Astrocyte (in vitro differentiated cells and primary cell): Measurements from ENCODE around the gene CDK7. TPM values are rescaled to one million over a fixed set of nuclear protein-coding genes. Genes with fewer than 3 reads are reported as not detected.

Source experiments
- DNase-seq: peaks from one replicate; pipeline ENCODE4 v3.0.0-alpha.2; 2010; ENCODE audit warnings: low read depth
- FAIRE-seq: peaks from 2 replicates; lab custom pipeline; 2011; peaks lifted over from hg19 to GRCh38; lab: Jason Lieb, UNC
- H2AFZ ChIP-seq: 2 replicates; pipeline ENCODE4 v1.6.0; 2012; ENCODE audit warnings: low read depth, low read length, inconsistent platforms
- H3K27ac ChIP-seq: 2 replicates; pipeline ENCODE4 v1.5.1; 2011; ENCODE audit warnings: low read depth, low read length, inconsistent platforms
- H3K27me3 ChIP-seq: 2 replicates; pipeline ENCODE4 v1.6.0; 2011; ENCODE audit warnings: low read length, inconsistent platforms; ENCODE audit not compliant: insufficient read depth
- H3K36me3 ChIP-seq: 2 replicates; pipeline ENCODE4 v1.5.1; 2011; ENCODE audit warnings: low read length, inconsistent platforms; ENCODE audit not compliant: insufficient read depth
- H3K4me1 ChIP-seq: 2 replicates; pipeline ENCODE4 v1.5.1; 2011; ENCODE audit warnings: low read length, inconsistent platforms; ENCODE audit not compliant: insufficient read depth
- H3K4me2 ChIP-seq: 2 replicates; pipeline ENCODE4 v1.6.0; 2012; ENCODE audit warnings: low read length, inconsistent platforms
- H3K4me3 ChIP-seq: 2 replicates; pipeline ENCODE4 v1.5.1; 2011; ENCODE audit warnings: low read depth, mild to moderate bottlenecking, low read length, inconsistent platforms; ENCODE audit not compliant: insufficient read depth
- H3K79me2 ChIP-seq: 2 replicates; pipeline ENCODE4 v1.6.0; 2012; ENCODE audit warnings: mild to moderate bottlenecking, low read length, inconsistent platforms; ENCODE audit not compliant: insufficient read depth
- H3K9ac ChIP-seq: 2 replicates; pipeline ENCODE4 v1.6.0; 2012; ENCODE audit warnings: mild to moderate bottlenecking, low read length, inconsistent platforms
- H3K9me3 ChIP-seq: 2 replicates; pipeline ENCODE4 v1.5.1; 2012; ENCODE audit warnings: low read depth, mild to moderate bottlenecking, low read length, inconsistent platforms; ENCODE audit not compliant: insufficient read depth
- H4K20me1 ChIP-seq: 2 replicates; pipeline ENCODE4 v1.6.0; 2012; ENCODE audit warnings: low read length, inconsistent platforms; ENCODE audit not compliant: insufficient read depth
- H3K27ac Mint-ChIP-seq: one replicate; pipeline ENCODE4 v1.8.0; 2021; ENCODE audit warnings: mild to moderate bottlenecking, mixed read lengths; ENCODE audit not compliant: unreplicated experiment
- H3K27me3 Mint-ChIP-seq: one replicate; pipeline ENCODE4 v1.8.0; 2021; ENCODE audit warnings: low read depth, mixed read lengths; ENCODE audit not compliant: unreplicated experiment
- H3K36me3 Mint-ChIP-seq: one replicate; pipeline ENCODE4 v1.8.0; 2021; ENCODE audit warnings: low read depth, mixed read lengths; ENCODE audit not compliant: unreplicated experiment
- H3K4me1 Mint-ChIP-seq: one replicate; pipeline ENCODE4 v1.8.0; 2021; ENCODE audit warnings: low read depth, mixed read lengths; ENCODE audit not compliant: unreplicated experiment
- H3K4me3 Mint-ChIP-seq: one replicate; pipeline ENCODE4 v1.8.0; 2021; ENCODE audit warnings: mild to moderate bottlenecking, moderate library complexity, mixed read lengths; ENCODE audit not compliant: unreplicated experiment
- H3K9me3 Mint-ChIP-seq: one replicate; pipeline ENCODE4 v1.8.0; 2021; ENCODE audit warnings: mild to moderate bottlenecking, mixed read lengths; ENCODE audit not compliant: unreplicated experiment
- EZH2 ChIP-seq: IDR thresholded peaks from 2 replicates; pipeline ENCODE4 v1.6.1; 2012; ENCODE audit warnings: mild to moderate bottlenecking, low read length, inconsistent platforms; ENCODE audit not compliant: insufficient read depth
- total RNA-seq: library from RNA; stranded (reverse); gene quantifications from 2 replicates; pipeline ENCODE4 v1.2.1, GENCODE V29; 2021
- TF ChIP-seq, protein P1 (sequence below): IDR thresholded peaks from 2 replicates; pipeline ENCODE4 v1.5.1; 2011; ENCODE audit warnings: low read depth, mild to moderate bottlenecking, inconsistent platforms, low read length, moderate library complexity; ENCODE audit not compliant: insufficient read depth

Gene CDK7
- total RNA-seq, 1 donor from 2014 or later, result 58.3 TPM

DNA sequence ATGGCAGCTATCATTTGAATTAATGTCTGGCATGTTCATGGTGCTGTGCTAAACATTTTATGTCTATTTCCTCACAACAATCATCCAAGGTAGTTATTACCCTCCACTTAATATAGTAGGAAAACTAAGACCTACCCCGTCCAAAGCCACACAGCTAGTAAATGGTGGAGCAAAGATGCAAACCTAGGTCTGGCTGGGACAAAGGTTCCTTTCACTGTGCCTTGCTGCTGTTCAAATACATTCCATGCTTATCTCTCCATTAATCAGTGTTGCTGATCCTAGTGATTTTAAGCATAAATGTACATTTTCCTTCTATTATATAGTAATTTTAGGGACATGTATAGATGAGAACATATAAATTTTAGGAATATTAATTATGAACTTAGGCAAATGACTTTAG is 59.2 kb downstream of the CDK7 start:
- Histone ChIP-seq H3K79me2 (no peaks in the 10 kb centered on the region), H3K9ac (no peak overlapping the region), H3K4me1 (peaks cover 10% of the 10 kb centered on the region), H3K27me3 (no peaks in the 10 kb centered on the region), H3K4me3 (no peak overlapping the region), H2AFZ (no peak overlapping the region), H3K27ac (no peak overlapping the region), H3K9me3 (no peaks in the 10 kb centered on the region), H3K4me2 (no peak overlapping the region), H3K36me3 (no peaks in the 10 kb centered on the region), H4K20me1 (no peaks in the 10 kb centered on the region)
- no peaks in the 10 kb centered on the region for H3K9me3 Mint-ChIP-seq
- H3K27ac Mint-ChIP-seq, result no peak overlapping the region
- peaks cover 2% of the 10 kb centered on the region for H3K36me3 Mint-ChIP-seq
- TF ChIP-seq, protein P1, sequence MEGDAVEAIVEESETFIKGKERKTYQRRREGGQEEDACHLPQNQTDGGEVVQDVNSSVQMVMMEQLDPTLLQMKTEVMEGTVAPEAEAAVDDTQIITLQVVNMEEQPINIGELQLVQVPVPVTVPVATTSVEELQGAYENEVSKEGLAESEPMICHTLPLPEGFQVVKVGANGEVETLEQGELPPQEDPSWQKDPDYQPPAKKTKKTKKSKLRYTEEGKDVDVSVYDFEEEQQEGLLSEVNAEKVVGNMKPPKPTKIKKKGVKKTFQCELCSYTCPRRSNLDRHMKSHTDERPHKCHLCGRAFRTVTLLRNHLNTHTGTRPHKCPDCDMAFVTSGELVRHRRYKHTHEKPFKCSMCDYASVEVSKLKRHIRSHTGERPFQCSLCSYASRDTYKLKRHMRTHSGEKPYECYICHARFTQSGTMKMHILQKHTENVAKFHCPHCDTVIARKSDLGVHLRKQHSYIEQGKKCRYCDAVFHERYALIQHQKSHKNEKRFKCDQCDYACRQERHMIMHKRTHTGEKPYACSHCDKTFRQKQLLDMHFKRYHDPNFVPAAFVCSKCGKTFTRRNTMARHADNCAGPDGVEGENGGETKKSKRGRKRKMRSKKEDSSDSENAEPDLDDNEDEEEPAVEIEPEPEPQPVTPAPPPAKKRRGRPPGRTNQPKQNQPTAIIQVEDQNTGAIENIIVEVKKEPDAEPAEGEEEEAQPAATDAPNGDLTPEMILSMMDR, result no peak
- DNase-seq, result no peak
- FAIRE-seq, result no peak
- no peaks in the 10 kb centered on the region for H3K27me3 Mint-ChIP-seq
- no peak overlapping the region for H3K4me3 Mint-ChIP-seq
- H3K4me1 Mint-ChIP-seq, result peaks cover 10% of the 10 kb centered on the region

DNA sequence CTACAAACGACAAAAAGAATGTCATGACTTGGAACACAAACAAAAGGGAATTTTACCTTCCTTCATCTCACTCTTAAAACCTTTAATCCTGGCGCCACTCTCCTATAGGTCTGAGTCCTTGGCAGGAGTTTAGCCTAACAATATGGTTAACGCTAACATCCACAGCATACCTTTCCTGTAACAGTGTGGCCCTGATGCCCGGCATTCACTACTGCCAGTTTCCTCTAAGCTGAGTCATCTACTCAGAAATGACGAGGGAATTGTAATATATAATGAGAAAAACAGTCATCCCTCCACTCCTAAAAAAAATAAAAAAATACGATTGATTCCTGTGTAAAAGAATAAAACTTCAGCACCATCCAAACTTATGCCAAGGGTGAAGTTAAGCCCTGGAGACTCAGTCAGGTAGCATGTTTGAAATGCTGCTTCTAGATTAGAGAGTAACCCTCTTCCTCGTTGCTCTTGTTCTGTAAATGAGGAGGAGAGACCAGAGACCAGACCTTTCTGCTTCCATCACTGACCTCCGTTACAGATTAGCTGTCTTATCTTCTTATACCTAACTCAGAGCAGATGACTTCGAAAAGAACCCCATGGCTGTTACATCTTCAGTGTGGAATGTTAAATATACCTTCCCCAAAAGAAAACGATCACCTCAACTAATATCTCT is 60.5 kb downstream of the CDK7 start:
- Mint-ChIP-seq H3K36me3 (no peaks in the 10 kb centered on the region), H3K27ac (peak overlapping the region; percentile 3), H3K27me3 (no peaks in the 10 kb centered on the region), H3K4me1 (peaks cover 9% of the 10 kb centered on the region), H3K4me3 (no peak overlapping the region), H3K9me3 (no peaks in the 10 kb centered on the region)
- Histone ChIP-seq H3K4me3 (peak overlapping the region; percentile 0), H3K9me3 (no peaks in the 10 kb centered on the region), H3K4me2 (peak overlapping the region; percentile 65), H3K79me2 (no peaks in the 10 kb centered on the region), H2AFZ (peak overlapping the region; percentile 53), H4K20me1 (no peaks in the 10 kb centered on the region), H3K36me3 (no peaks in the 10 kb centered on the region), H3K27me3 (no peaks in the 10 kb centered on the region), H3K27ac (peak overlapping the region; percentile 29), H3K4me1 (peaks cover 10% of the 10 kb centered on the region), H3K9ac (peak overlapping the region; percentile 52)
- TF ChIP-seq EZH2, result no peak
- TF ChIP-seq, protein P1, result no peak
- FAIRE-seq, result no peak
- DNase-seq, result peak; percentile 80

DNA sequence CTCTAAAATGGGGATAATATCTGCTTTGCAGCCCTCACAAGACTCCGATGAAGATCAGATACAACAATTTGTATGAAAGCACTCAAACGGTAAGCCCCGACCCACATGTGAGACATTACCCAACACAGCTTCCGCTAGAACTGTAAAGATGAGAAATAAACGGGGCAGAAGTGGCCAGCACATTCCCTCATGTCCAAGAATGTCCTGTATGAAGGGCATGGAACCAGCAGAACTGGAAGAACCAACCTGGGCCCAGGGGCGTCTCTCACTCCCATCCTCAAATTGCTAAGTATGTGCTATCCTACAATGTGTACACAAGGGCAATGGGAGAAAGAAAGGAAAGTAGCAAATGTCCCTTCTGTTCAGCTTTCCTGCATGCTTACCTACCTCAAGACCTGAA is 64.9 kb downstream of the CDK7 start:
- Histone ChIP-seq H3K4me1 (peaks cover 9% of the 10 kb centered on the region), H2AFZ (no peak overlapping the region), H3K9ac (no peak overlapping the region), H3K4me3 (no peak overlapping the region), H3K9me3 (no peaks in the 10 kb centered on the region), H3K36me3 (no peaks in the 10 kb centered on the region), H3K27ac (no peak overlapping the region), H3K79me2 (no peaks in the 10 kb centered on the region), H3K27me3 (no peaks in the 10 kb centered on the region), H4K20me1 (no peaks in the 10 kb centered on the region), H3K4me2 (no peak overlapping the region)
- no peaks in the 10 kb centered on the region for H3K9me3 Mint-ChIP-seq
- no peak for DNase-seq
- peaks cover 9% of the 10 kb centered on the region for H3K4me1 Mint-ChIP-seq
- no peak overlapping the region for H3K4me3 Mint-ChIP-seq
- peaks cover under 1% of the 10 kb centered on the region for H3K36me3 Mint-ChIP-seq
- no peaks in the 10 kb centered on the region for H3K27me3 Mint-ChIP-seq
- FAIRE-seq, result no peak
- TF ChIP-seq EZH2, result no peak
- TF ChIP-seq, protein P1, result no peak
- H3K27ac Mint-ChIP-seq, result no peak overlapping the region
